Omental fat pad (tissue), 4 donors: ENCODE measurements around the gene EXPH5. TPM values are rescaled to one million over a fixed set of nuclear protein-coding genes. Genes with fewer than 3 reads are reported as not detected.
A peak's percentile ranks its signal among the peaks of the same experiment; 100 is the strongest.

ENCODE experiments used
- ATAC-seq: fragments of 150-250 bp; one replicate; pipeline ENCODE4 v1.9.1; 2016; ENCODE audit warnings: mild to moderate bottlenecking, moderate library complexity; ENCODE audit not compliant: low FRiP score
- DNase-seq: peaks from one replicate; pipeline ENCODE4 v3.0.0-alpha.2; 2019; ENCODE audit warnings: low spot score
- CTCF ChIP-seq, 3 donors: fragments of 450-650 bp; IDR thresholded peaks; one replicate each; pipeline ENCODE4 v1.5.1; 2016 to 2017; ENCODE audit warnings: antibody characterized with exemption in 3 of 3, mild to moderate bottlenecking in 3 of 3, moderate library complexity in 2 of 3
- total RNA-seq, 4 donors: library from RNA; depleted of rRNA; stranded (reverse); fragments of >200 nt; gene quantifications; one replicate each; pipeline ENCODE4 v1.1.0, GENCODE V29; 2016

Gene EXPH5
- total RNA-seq, 4 donors from 2014 or later: 0.32 to 1.8 (median 0.71) TPM

GRCh38 chr11:108508653-108509593, 84.6 kb downstream of the EXPH5 start:
- TF ChIP-seq CTCF (IDR thresholded peaks at IDR 0.05): no peak
- no peak for ATAC-seq

GRCh38 chr11:108501396-108501795, 92.2 kb downstream of the EXPH5 start:
- ATAC-seq (no peak), DNase-seq (no peak)
- no peak for TF ChIP-seq CTCF (IDR thresholded peaks at IDR 0.05)

More at GRCh38 chr11:108508653-108509593, 84.6 kb downstream of the EXPH5 start:
- no peak for DNase-seq

- DNase-seq (no peak), ATAC-seq (no peak)
- no peak for TF ChIP-seq CTCF (IDR thresholded peaks at IDR 0.05)
These were observed 92.8 kb downstream of the EXPH5 start for GRCh38 chr11:108500721-108501120.

- ATAC-seq (no peak), DNase-seq (no peak)
- no peak for TF ChIP-seq CTCF (IDR thresholded peaks at IDR 0.05)
These were observed 93.4 kb downstream of the EXPH5 start for GRCh38 chr11:108500169-108500568.

- no peak for ATAC-seq
- DNase-seq: no peak
- TF ChIP-seq CTCF (IDR thresholded peaks at IDR 0.05): no peak
These were observed 94.7 kb downstream of the EXPH5 start for GRCh38 chr11:108498816-108499408.

- no peak for DNase-seq
- TF ChIP-seq CTCF (IDR thresholded peaks at IDR 0.05): no peak
These were observed 95.3 kb downstream of the EXPH5 start, which contains the start of gene POGLUT3 for GRCh38 chr11:108498046-108498815. Gene POGLUT3, minus strand, starts transcription at chr11:108498384. Its CDS starts 18 bp downstream, at chr11:108498366.

More at GRCh38 chr11:108498046-108498815, 95.3 kb downstream of the EXPH5 start, which contains the start of gene POGLUT3:
- peak; percentile 66 for ATAC-seq
